ENCODE measurements around the gene RIMS4. TPM values are rescaled to one million over a fixed set of nuclear protein-coding genes. Genes with fewer than 3 reads are reported as not detected.
"Not testable (repeated sequence)": the region's sequence is repeated elsewhere in the genome, so short reads cannot be mapped to it uniquely, and the experiment has no call there.

RIMS4 gene
- total and polyA plus RNA-seq, 10 of the 15 experiments (the other 5 are each of a cell fraction or from before 2014, with no cell fraction given) = under 0.01 to 0.07 (median 0.05) TPM; not detected in 5

DNA sequence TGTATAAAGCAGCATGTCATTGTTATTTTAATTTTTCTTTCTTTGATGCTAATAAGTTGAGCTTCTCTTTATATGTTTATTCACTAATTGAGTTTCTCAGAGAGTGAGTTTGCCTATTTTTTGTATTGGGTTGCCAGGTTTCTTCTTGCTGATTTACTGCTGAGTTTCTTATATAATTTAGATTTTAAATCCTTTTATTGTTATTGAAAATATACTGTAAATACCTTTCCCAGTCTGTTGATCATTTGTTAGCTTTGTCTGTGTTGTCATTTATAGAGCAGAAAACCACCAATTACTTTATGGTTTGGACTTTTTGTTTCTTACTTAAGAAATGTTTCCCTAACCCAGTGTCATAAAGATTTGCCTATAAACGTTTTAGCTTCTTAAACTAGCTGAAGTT is 17.1 kb upstream of the RIMS4 start (continued):
- TF ChIP-seq SMC3 (IDR thresholded peaks at IDR 0.05; ENCODE audit: borderline replicate concordance, low read length) = no peak

DNA sequence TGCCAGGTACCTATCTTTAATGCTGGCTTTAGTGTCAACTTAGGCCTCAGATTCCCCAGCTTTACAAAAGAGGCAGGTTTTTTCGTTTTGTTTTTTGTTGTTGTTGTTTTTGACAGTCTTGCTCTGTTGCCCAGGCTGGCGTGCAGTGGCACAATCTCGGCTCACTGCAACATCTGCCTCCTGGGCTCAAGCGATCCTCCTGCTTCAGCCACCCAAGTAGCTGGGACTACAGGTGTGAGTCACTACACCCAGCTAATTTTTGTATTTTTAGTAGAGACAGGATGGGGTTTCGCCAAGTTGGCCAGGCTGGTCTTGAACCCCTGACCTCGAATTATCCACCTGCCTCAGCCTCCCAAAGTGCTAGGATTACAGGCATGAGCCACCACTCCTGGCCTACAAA is 11.2 kb upstream of the RIMS4 start:
- H3K4me2 ChIP-seq (ENCODE audit: control insufficient read depth, insufficient read depth); ATAC-seq; intact Hi-C loops (cut with micrococcal nuclease; ENCODE audit: unreplicated experiment); H3K27me3 ChIP-seq (replicated peaks in 1 of 2; ENCODE audit: control insufficient read depth in 2 of 2, insufficient read depth in 2 of 2, low read length in 1 of 2); H3K79me2 ChIP-seq (ENCODE audit: control insufficient read depth, insufficient read depth, low read length); H2AFZ ChIP-seq (ENCODE audit: control insufficient read depth, low read depth, low read length); DNase-seq (ENCODE audit: low read depth, low spot score); H3K27ac ChIP-seq (ENCODE audit: control insufficient read depth, insufficient read depth); POLR2A ChIA-PET; H3K4me3 ChIP-seq; BruUV-seq (replicated peaks); H3K9me3 ChIP-seq (replicated peaks; ENCODE audit: control insufficient read depth, insufficient read depth, low read length); H3K4me1 ChIP-seq (ENCODE audit: control insufficient read depth, insufficient read depth, low read length); CTCF ChIA-PET; RAD21 ChIA-PET (ENCODE audit: unreplicated experiment); H3K36me3 ChIP-seq (ENCODE audit: control insufficient read depth in 2 of 2, insufficient read depth in 2 of 2, low read length in 1 of 2); H4K20me1 ChIP-seq (ENCODE audit: control insufficient read depth, insufficient read depth); in situ Hi-C loops (cut with MboI); H3K9ac ChIP-seq (ENCODE audit: control insufficient read depth, insufficient read depth, low read length); SMC1A ChIA-PET (ENCODE audit: uncharacterized antibody, unreplicated experiment); FAIRE-seq: not testable (repeated sequence)
- 17% methylated on average over 6 of the region's 6 CpGs for WGBS (ENCODE audit: insufficient coverage, insufficient replicate concordance, low lambda C conversion rate, missing lambda C conversion rate)

- intact Hi-C loops (cut with micrococcal nuclease; ENCODE audit: unreplicated experiment) = no loop called here
- Histone ChIP-seq H3K9me3 (replicated peaks; ENCODE audit: control insufficient read depth, insufficient read depth, low read length) (no peaks in the 10 kb centered on the region), H4K20me1 (ENCODE audit: control insufficient read depth, insufficient read depth) (no peaks in the 10 kb centered on the region), H3K9ac (ENCODE audit: control insufficient read depth, insufficient read depth, low read length) (no peak overlapping the region), H2AFZ (ENCODE audit: control insufficient read depth, low read depth, low read length) (no peak overlapping the region), H3K4me1 (ENCODE audit: control insufficient read depth, insufficient read depth, low read length) (no peaks in the 10 kb centered on the region), H3K4me2 (ENCODE audit: control insufficient read depth, insufficient read depth) (no peak overlapping the region), H3K79me2 (ENCODE audit: control insufficient read depth, insufficient read depth, low read length) (no peaks in the 10 kb centered on the region), H3K4me3 (no peak overlapping the region), H3K36me3 (ENCODE audit: control insufficient read depth in 2 of 2, insufficient read depth in 2 of 2, low read length in 1 of 2) (no peaks in the 10 kb centered on the region), H3K27me3 (replicated peaks in 1 of 2; ENCODE audit: control insufficient read depth in 2 of 2, insufficient read depth in 2 of 2, low read length in 1 of 2) (peaks cover 0 to 3% of the 10 kb centered on the region in 2 experiments; a peak in 2 of 4 replicates), H3K27ac (ENCODE audit: control insufficient read depth, insufficient read depth) (no peak overlapping the region)
- BruUV-seq (replicated peaks) = no TSS peak
- RAD21 ChIA-PET (ENCODE audit: unreplicated experiment) = no interaction called here
- 31% methylated on average over 4 of the region's 4 CpGs for WGBS (ENCODE audit: insufficient coverage, insufficient replicate concordance, low lambda C conversion rate, missing lambda C conversion rate)
- CTCF ChIA-PET = no interaction called here
- POLR2A ChIA-PET = no interaction called here
- ATAC-seq (no peak), DNase-seq (ENCODE audit: low read depth, low spot score) (no peak), FAIRE-seq (no peak)
- no peak for TF ChIP-seq CHD4 (IDR thresholded peaks at IDR 0.05)
- no peak for TF ChIP-seq SRF (IDR thresholded peaks at IDR 0.05; ENCODE audit: low read depth in 2 of 2, low read length in 2 of 2)
- TF ChIP-seq TCF3 (IDR thresholded peaks at IDR 0.05; ENCODE audit: borderline replicate concordance, insufficient read depth, low read depth, low read length) = no peak
- in situ Hi-C loops (cut with MboI) = no loop called here
- SMC1A ChIA-PET (ENCODE audit: uncharacterized antibody, unreplicated experiment) = interaction anchor here (0.7 kb wide), 1 partner anchor 806 kb away, joined by 3 read pairs; no protein-coding TSS in a partner anchor
Observed at GRCh38 chr20:44819936-44820335, 9.6 kb upstream of the RIMS4 start.
